GM12891 (cell line): Measurements from ENCODE around the gene RPS8.
"Not testable (repeated sequence)": the region's sequence is repeated elsewhere in the genome, so short reads cannot be mapped to it uniquely, and the experiment has no call there.

Source experiments
- DNase-seq: peaks from one replicate; pipeline ENCODE4 v3.0.0; 2011; ENCODE audit warnings: low spot score; ENCODE audit not compliant: insufficient read length
- FAIRE-seq: peaks from 2 replicates; lab custom pipeline; 2011; peaks lifted over from hg19 to GRCh38; lab: Jason Lieb, UNC
- PAX5 ChIP-seq: IDR thresholded peaks from 2 replicates; pipeline ENCODE4 v1.6.1; 2011; ENCODE audit warnings: low read length, moderate library complexity, mild to moderate bottlenecking; ENCODE audit not compliant: insufficient read depth, severe bottlenecking
- POLR2A ChIP-seq: IDR thresholded peaks from 2 replicates; pipeline ENCODE4 v1.6.1; 2011; ENCODE audit warnings: low read depth, low read length, control low read depth
- POLR2AphosphoS5 ChIP-seq: IDR thresholded peaks from 2 replicates; pipeline ENCODE4 v1.6.1; 2011; ENCODE audit warnings: low read depth, low read length, control low read depth
- POU2F2 ChIP-seq: IDR thresholded peaks from 2 replicates; pipeline ENCODE4 v1.6.1; 2011; ENCODE audit warnings: low read depth, mild to moderate bottlenecking, control low read depth, low read length, moderate library complexity
- SPI1 ChIP-seq: IDR thresholded peaks from 2 replicates; pipeline ENCODE4 v1.6.1; 2011; ENCODE audit warnings: low read depth, low read length, control low read depth
- TAF1 ChIP-seq: IDR thresholded peaks from 2 replicates; pipeline ENCODE4 v1.6.1; 2011; ENCODE audit warnings: low read depth, low read length, control low read depth

The RPS8 gene

DNA sequence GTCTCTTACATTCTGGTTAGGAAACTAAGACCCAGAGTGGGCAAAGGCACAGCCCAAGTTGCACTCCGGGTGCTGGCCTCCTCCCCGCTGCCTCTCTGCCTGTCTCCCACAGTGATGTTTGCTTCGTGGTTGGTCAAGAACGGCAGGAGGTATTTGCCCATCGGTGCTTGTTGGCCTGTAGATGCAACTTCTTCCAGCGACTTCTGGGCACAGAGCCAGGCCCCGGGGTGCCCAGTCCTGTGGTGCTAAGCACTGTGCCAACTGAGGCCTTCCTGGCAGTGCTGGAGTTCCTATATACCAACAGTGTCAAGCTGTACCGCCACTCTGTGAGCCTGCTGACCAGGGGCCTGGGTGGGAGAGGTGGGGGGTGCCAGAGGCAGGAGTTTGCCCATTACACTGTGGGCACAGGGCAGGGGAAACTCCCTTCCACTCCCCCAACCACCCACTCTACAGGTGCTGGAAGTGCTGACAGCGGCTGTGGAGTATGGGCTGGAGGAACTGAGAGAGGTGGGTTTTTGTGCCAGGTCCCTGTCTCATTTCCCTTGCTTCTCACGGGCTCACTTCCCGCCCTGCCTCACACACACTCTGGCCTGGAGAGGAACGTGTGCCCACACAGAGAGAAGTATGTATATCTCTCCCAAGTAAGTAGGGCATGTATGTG is 34.9 kb downstream of the RPS8 start:
- peak; percentile 89 for FAIRE-seq
- TF ChIP-seq TAF1 (no peak), SPI1 (peak; percentile 86), PAX5 (no peak), POLR2A (no peak), POU2F2 (peak; percentile 14; the same call in 1 of the 2 replicates), POLR2AphosphoS5 (no peak)
- DNase-seq, result no peak

- FAIRE-seq, DNase-seq: not testable (repeated sequence)
Observed at GRCh38 chr1:44810762-44811105, 35.4 kb downstream of the RPS8 start.

GRCh38 chr1:44811234-44811633 is 35.9 kb downstream of the RPS8 start:
- no peak for FAIRE-seq
- no peak for DNase-seq
- no peak for TF ChIP-seq SPI1
- no peak for TF ChIP-seq POU2F2
- TF ChIP-seq POLR2A, result no peak
- no peak for TF ChIP-seq POLR2AphosphoS5
- TF ChIP-seq TAF1, result no peak
- no peak for TF ChIP-seq PAX5

GRCh38 chr1:44812822-44813543 is 37.6 kb downstream of the RPS8 start:
- TF ChIP-seq TAF1 (no peak), POLR2AphosphoS5 (no peak), SPI1 (no peak), PAX5 (no peak)
- DNase-seq, result no peak
- no peak for FAIRE-seq

DNA sequence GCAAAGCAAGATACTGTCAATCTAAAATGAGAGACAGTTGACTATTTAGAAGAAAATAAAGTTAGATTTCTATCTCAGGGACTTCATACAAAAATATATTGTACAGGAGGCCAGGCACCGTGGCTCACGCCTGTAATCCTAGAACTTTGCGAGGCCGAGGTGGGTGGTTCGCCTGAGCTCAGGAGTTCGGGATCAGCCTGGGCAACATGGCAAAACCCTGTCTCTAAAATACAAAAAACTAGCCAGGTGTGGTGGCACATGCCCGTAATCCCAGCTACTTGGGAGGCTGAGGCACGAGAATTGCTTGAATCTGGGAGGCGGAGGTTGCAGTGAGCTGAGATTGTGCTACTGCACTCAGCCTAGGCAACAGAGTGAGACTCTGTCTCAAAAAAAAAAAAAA is 40.6 kb downstream of the RPS8 start:
- not testable (repeated sequence) for FAIRE-seq, DNase-seq

GRCh38 chr1:44817307-44817706 is 42.0 kb downstream of the RPS8 start:
- FAIRE-seq (no peak), DNase-seq (no peak)
- TF ChIP-seq POU2F2 (no peak), PAX5 (no peak), POLR2A (no peak), POLR2AphosphoS5 (no peak), SPI1 (no peak), TAF1 (no peak)

GRCh38 chr1:44817771-44818495 is 42.6 kb downstream of the RPS8 start:
- no peak for TF ChIP-seq POU2F2
- TF ChIP-seq TAF1, result no peak
- no peak for TF ChIP-seq POLR2A
- TF ChIP-seq POLR2AphosphoS5, result no peak
- TF ChIP-seq PAX5, result no peak
- no peak for TF ChIP-seq SPI1
- no peak for FAIRE-seq
- DNase-seq, result no peak

GRCh38 chr1:44819196-44819607 is 43.9 kb downstream of the RPS8 start:
- TF ChIP-seq SPI1, result no peak
- TF ChIP-seq POLR2A, result no peak
- no peak for TF ChIP-seq PAX5
- no peak for TF ChIP-seq POU2F2
- TF ChIP-seq TAF1, result no peak
- no peak for TF ChIP-seq POLR2AphosphoS5
- DNase-seq (no peak), FAIRE-seq (no peak)

GRCh38 chr1:44819608-44820327 is 44.4 kb downstream of the RPS8 start:
- peak; percentile 97 for FAIRE-seq
- TF ChIP-seq POLR2A, result peak; percentile 100
- peak; percentile 56 for TF ChIP-seq PAX5
- TF ChIP-seq POLR2AphosphoS5, result peak; percentile 100
- TF ChIP-seq POU2F2, result peak; percentile 100
- TF ChIP-seq SPI1, result peak; percentile 75
- peak; percentile 69 for TF ChIP-seq TAF1
- DNase-seq, result peak; percentile 79
